Subcutaneous adipose tissue (tissue), 4 donors: ENCODE measurements around the gene TGIF1. TPM values are rescaled to one million over a fixed set of nuclear protein-coding genes. Genes with fewer than 3 reads are reported as not detected.

Source experiments
- total RNA-seq, 4 donors: library from RNA; depleted of rRNA; stranded (reverse); fragments of >200 nt; gene quantifications; one replicate each; pipeline ENCODE4 v1.1.0, GENCODE V29; 2016
- TF ChIP-seq, protein P1 (sequence below): fragments of 450-650 bp; IDR thresholded peaks from one replicate; pipeline ENCODE4 v1.5.1; 2016; ENCODE audit warnings: low read depth, mild to moderate bottlenecking, control low read depth, antibody characterized with exemption, moderate library complexity

The TGIF1 gene
- total RNA-seq, 4 donors from 2014 or later: 40.6 to 80.2 (median 62.3) TPM

GRCh38 chr18:3502650-3503049 lies 52.7 kb downstream of the TGIF1 start:
- TF ChIP-seq, protein P1, sequence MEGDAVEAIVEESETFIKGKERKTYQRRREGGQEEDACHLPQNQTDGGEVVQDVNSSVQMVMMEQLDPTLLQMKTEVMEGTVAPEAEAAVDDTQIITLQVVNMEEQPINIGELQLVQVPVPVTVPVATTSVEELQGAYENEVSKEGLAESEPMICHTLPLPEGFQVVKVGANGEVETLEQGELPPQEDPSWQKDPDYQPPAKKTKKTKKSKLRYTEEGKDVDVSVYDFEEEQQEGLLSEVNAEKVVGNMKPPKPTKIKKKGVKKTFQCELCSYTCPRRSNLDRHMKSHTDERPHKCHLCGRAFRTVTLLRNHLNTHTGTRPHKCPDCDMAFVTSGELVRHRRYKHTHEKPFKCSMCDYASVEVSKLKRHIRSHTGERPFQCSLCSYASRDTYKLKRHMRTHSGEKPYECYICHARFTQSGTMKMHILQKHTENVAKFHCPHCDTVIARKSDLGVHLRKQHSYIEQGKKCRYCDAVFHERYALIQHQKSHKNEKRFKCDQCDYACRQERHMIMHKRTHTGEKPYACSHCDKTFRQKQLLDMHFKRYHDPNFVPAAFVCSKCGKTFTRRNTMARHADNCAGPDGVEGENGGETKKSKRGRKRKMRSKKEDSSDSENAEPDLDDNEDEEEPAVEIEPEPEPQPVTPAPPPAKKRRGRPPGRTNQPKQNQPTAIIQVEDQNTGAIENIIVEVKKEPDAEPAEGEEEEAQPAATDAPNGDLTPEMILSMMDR: no peak

DNA sequence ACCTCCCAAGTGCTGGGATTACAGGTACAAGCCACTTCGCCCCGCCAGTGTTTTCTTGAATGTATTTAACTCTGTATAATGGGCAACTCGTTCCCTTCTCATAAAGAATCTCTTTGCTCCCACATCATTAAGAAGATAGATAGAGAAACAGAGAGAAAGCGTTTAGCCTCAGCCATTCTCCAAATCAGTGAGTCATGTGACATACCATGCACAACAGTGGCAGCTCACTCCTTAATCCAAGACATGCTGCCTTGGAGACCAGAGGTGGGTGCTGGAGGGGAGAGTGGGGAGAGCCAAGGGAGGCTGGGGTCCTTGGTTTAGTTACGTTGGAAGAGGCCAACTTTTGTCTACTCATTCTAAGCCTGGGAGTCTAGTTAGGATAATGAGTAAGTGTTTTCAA lies 54.7 kb downstream of the TGIF1 start:
- TF ChIP-seq, protein P1: no peak

DNA sequence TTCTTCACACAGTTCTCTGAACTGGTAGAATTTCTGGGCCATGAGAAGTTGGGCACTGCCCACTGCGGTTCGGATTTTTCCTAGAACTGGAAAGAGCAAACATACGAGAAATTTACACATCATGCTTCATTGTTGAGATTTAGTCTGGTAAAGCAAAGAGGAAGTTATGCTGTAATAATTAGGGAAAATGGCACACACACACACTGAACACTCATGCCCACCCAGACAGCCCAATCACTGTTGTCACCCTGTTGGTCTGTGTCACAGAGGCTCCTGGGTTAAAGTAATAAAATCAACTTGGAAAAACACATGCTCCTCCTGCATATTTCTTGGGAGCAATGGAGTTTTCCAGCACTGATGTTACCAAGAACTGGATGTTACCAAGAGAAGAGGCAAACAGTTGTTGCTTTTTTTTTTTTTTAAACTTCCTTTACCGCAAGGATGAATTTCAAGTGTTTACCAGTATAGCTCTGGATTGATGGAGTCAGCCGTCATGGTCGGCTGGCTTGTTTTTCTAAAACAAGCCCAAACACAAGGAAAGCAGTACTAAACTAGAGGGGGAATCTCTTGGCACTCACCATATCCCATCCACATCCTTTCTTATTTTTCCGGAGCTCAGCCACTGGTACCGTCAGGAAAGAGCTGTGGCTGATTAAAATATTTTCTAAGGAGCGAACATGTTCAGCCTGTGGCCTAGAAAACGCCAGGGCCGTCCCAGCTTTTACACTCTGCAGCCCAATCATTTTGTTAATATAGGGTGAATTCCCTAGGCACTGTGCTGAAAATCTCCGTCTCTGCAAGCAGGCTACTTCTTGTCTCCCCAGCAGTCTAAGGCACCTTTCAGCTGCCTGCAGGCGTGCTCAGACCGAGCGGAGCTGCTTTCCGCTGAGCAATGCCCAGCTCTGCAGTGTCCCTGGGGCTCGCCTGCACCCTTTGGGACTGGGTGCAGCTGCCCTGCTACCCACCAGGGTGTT lies 58.9 kb downstream of the TGIF1 start:
- TF ChIP-seq, protein P1: no peak

Other genes with a start within 250 kb of the TGIF1 start
- 10 to 100 TPM in 1 of 4 donors, 1 to 10 TPM in 3; 3.7 to 14.1 (median 6.6) TPM for gene MYOM1, start 230.2 kb upstream of the TGIF1 start, total RNA-seq
- gene MYL12A, start 202.4 kb upstream of the TGIF1 start, total RNA-seq: 100 to 1,000 TPM; 491 to 829 (median 530) TPM
- 100 to 1,000 TPM; 261 to 505 (median 275) TPM for gene MYL12B, start 188.0 kb upstream of the TGIF1 start, total RNA-seq